Psoas muscle (tissue), 8 donors: Measurements from ENCODE around the gene ART3. TPM values are rescaled to one million over a fixed set of nuclear protein-coding genes. Genes with fewer than 3 reads are reported as not detected.

Experiments
- ATAC-seq, 4 donors: fragments of 200-7000 bp; cut with Tn5 transposase; one replicate each; pipeline ENCODE4 v1.9.1; 2020; ENCODE audit warnings: moderate library complexity in 3 of 4, mild to moderate bottlenecking in 2 of 4
- DNase-seq, 2 donors: peaks; one replicate each; pipeline ENCODE4 v3.0.0-alpha.2; 2020
- H3K27ac ChIP-seq: fragments of 200-600 bp; one replicate; pipeline ENCODE4 v1.8.0; 2022
- H3K27me3 ChIP-seq, 3 donors: fragments of 200-600 bp in 1 of 3; one replicate each; pipeline versions ENCODE4 v1.6.1 to v1.8.0; 2013 to 2022; ENCODE audit warnings: low read length in 2 of 3, mild to moderate bottlenecking in 2 of 3, moderate library complexity in 1 of 3; ENCODE audit not compliant: insufficient read depth in 3 of 3
- H3K36me3 ChIP-seq, 2 donors: fragments of 200-600 bp in 1 of 2; one replicate each; pipeline versions ENCODE4 v1.6.1 to v1.8.0; 2013 to 2022; ENCODE audit warnings: low read depth in 1 of 2, mild to moderate bottlenecking in 1 of 2, moderate library complexity in 1 of 2; ENCODE audit not compliant: insufficient read depth in 1 of 2
- H3K4me1 ChIP-seq: fragments of 200-600 bp; one replicate; pipeline ENCODE4 v1.8.0; 2022
- H3K4me3 ChIP-seq: fragments of 200-600 bp; one replicate; pipeline ENCODE4 v1.8.0; 2022; ENCODE audit warnings: mild to moderate bottlenecking
- H3K9me3 ChIP-seq: fragments of 200-600 bp; one replicate; pipeline ENCODE4 v1.8.0; 2022
- CTCF ChIP-seq: fragments of 200-600 bp; IDR thresholded peaks from one replicate; pipeline ENCODE4 v1.8.0; 2022; ENCODE audit warnings: antibody characterized with exemption
- WGBS, 3 donors: extraction: QIAGEN DNeasy Blood & Tissue Kit; methylation state at CpG; one replicate each; pipeline versions ENCODE4 v1.1.6 to v1.1.7; 2013; 5-methylcytosine and 5-hydroxymethylcytosine counted together
- intact Hi-C, 2 donors: fragments of 100-400 bp; cut with DNase I; formaldehyde crosslinking; loops; one replicate each; pipeline versions ENCODE4 v1.11.0 to v1.14.2; 2022
- long read RNA-seq, 2 donors: library from polyadenylated mRNA; unstranded; transcript quantifications; one replicate each; pipeline ENCODE4 v2.0.0, GENCODE V29; 2021
- polyA plus RNA-seq, 3 donors: library from polyadenylated mRNA; stranded (reverse); fragments of 200-250 nt; gene quantifications; one replicate each; pipeline ENCODE4 v1.2.3, GENCODE V29; 2013
- total RNA-seq, 4 donors: library from RNA; stranded (reverse); fragmentation: NEBNext Ultra II Directional in 2 of 4; extraction: Animal tissue kit (Norgen Biotek cat#: 25700) in 2 of 4; gene quantifications; one replicate each; pipeline versions ENCODE4 v1.2.1 to v1.2.4, GENCODE V29; 2021 to 2023
- donor health status: healthy with polysubstance abuse.
- donor health status: DM: no; HTN: no; CAD: no; lungs with moderate emphysema.
- donor health status: Bipolar disorder and iron deficiency.
- donor health status: healthy.
- donor health status: DM: yes; HTN: yes; CAD: no.
- donor health status: DM: no; HTN: no; CAD: no.
- donor health status: DM: no; HTN: no; CAD: no.
- donor health status: DM: yes; HTN: yes; CAD: no.

Gene ART3
- total RNA-seq (100 to 1,000 TPM in 3 of 4 donors, 10 to 100 TPM in 1; 64.6 to 218 (median 138) TPM), polyA plus RNA-seq (100 to 1,000 TPM in 2 of 3 donors, 10 to 100 TPM in 1; 33.1 to 199 (median 108) TPM)
- long read RNA-seq, donor 1, transcript ART3-203 (12 exons, 1,561 nt) = major isoform, 19 of 54 reads
- long read RNA-seq, donor 1, partial matches to known transcripts = 3 of 54 reads
- long read RNA-seq, donor 1, other reads (novel, unspliced or antisense) = 29 of 54 reads
- long read RNA-seq, donor 2, transcript ART3-203 (12 exons, 1,561 nt) = major isoform, 61 of 188 reads
- long read RNA-seq, donor 2, transcript ART3-202 (11 exons, 1,528 nt) = minor isoform, 9 of 188 reads
- long read RNA-seq, donor 2, transcript ART3-215 (5 exons, 1,577 nt) = minor isoform, 6 of 188 reads
- long read RNA-seq, donor 2, partial matches to known transcripts = 11 of 188 reads
- long read RNA-seq, donor 2, other reads (novel, unspliced or antisense) = 99 of 188 reads

GRCh38 chr4:76074468-76074867 lies at the start of gene ART3:
ART3 (plus strand) TSS chr4:76074709; CDS start chr4:76075890, 1,181 bp downstream.
- WGBS, 3 donors = 12 to 19% (median 14%) methylated on average over 1 of the region's 1 CpG
- peak; percentile 78 to 85 (median 82) for ATAC-seq
- H3K4me3 ChIP-seq = peak within 1 kb of the TSS; percentile 63
- peak within 1 kb of the TSS; percentile 86 for H3K27ac ChIP-seq
- no peak for DNase-seq
- intact Hi-C loops = no loop called here
- no peaks in the 10 kb centered on the region for H3K36me3 ChIP-seq
- TF ChIP-seq CTCF = no peak
- H3K9me3 ChIP-seq = no peaks in the 10 kb centered on the region
- no peaks in the 10 kb centered on the region for H3K27me3 ChIP-seq
- peaks cover 22% of the 10 kb centered on the region for H3K4me1 ChIP-seq

GRCh38 chr4:76028350-76028765 lies 46.2 kb upstream of the ART3 start:
- Histone ChIP-seq H3K4me3 (peak overlapping the region; percentile 46), H3K27ac (no peak overlapping the region), H3K36me3 (no peaks in the 10 kb centered on the region), H3K4me1 (no peaks in the 10 kb centered on the region), H3K9me3 (no peaks in the 10 kb centered on the region), H3K27me3 (no peaks in the 10 kb centered on the region)
- DNase-seq (no peak), ATAC-seq (no peak)
- no peak for TF ChIP-seq CTCF
- WGBS, 3 donors = 21 to 31% (median 23%) methylated on average over 6 of the region's 6 CpGs
- intact Hi-C loops = no loop called here

DNA sequence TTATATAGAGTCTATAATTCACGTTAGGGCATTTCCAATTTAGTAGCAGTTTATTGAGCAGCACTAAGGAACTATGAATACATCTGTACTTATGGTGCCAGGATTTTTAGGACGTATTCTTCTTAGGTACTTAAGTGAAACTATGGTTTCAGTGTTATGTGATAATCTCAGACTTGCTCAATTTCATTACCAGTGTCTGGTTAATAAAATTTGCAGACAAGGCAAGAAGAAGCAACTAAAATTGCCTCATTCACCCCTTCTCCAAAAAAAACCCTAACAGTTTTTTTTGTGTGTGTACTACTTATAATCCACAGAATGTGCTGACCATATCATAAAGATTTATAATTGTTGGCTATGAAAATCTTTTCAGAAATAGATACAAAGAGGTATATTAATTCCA lies 45.2 kb upstream of the ART3 start:
- Histone ChIP-seq H3K9me3 (no peaks in the 10 kb centered on the region), H3K27ac (no peak overlapping the region), H3K4me1 (no peaks in the 10 kb centered on the region), H3K27me3 (no peaks in the 10 kb centered on the region), H3K4me3 (no peak overlapping the region), H3K36me3 (no peaks in the 10 kb centered on the region)
- 55 to 68% (median 57%) methylated on average over 2 of the region's 2 CpGs for WGBS, 3 donors
- intact Hi-C loops = no loop called here
- no peak for DNase-seq
- no peak for TF ChIP-seq CTCF
- no peak for ATAC-seq

DNA sequence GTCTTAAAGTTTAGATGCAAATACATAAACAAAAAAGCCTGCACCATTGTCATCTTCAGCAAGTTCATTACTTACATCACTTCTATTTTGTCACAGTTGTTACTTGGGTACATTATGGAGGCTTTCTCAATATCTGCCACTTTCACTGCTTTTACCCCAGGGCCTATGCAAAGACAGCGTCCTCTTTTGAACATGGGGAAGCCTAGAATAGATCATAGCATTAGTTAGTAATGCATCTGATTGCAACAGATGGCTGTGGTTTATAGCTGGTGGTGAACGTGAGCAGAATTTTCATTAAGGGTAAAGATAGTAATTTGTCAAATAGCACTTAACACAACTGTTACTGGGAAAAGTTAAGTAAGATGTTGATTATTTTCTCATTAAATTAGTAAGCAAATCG lies 39.4 kb upstream of the ART3 start:
- H3K4me1 ChIP-seq = no peaks in the 10 kb centered on the region
- TF ChIP-seq CTCF = no peak
- no peaks in the 10 kb centered on the region for H3K9me3 ChIP-seq
- intact Hi-C loops = no loop called here
- ATAC-seq (no peak), DNase-seq (no peak)
- WGBS, 3 donors = 52 to 64% (median 57%) methylated on average over 3 of the region's 3 CpGs
- no peak overlapping the region for H3K27ac ChIP-seq
- no peaks in the 10 kb centered on the region for H3K27me3 ChIP-seq
- no peak overlapping the region for H3K4me3 ChIP-seq
- no peaks in the 10 kb centered on the region for H3K36me3 ChIP-seq
